ENCODE data around the gene RHOBTB3. TPM values are rescaled to one million over a fixed set of nuclear protein-coding genes. Genes with fewer than 3 reads are reported as not detected.

Gene RHOBTB3
- total and polyA plus RNA-seq, 4 donors, result 10.5 to 59.8 (median 39.8) TPM

GRCh38 chr5:95794070-95794516, 63.0 kb downstream of the RHOBTB3 start:
- TF ChIP-seq JUND (IDR thresholded peaks at IDR 0.05), result no peak
- TF ChIP-seq FOXA1 (IDR thresholded peaks at IDR 0.05), result no peak
- no peak for TF ChIP-seq RAD21 (IDR thresholded peaks at IDR 0.05)
- TF ChIP-seq TAF1 (conservative IDR thresholded peaks at IDR 0.05), result no peak
- no peak for TF ChIP-seq EGR1 (IDR thresholded peaks at IDR 0.05; ENCODE audit: low read depth in 2 of 2)
- TF ChIP-seq SP1 (IDR thresholded peaks at IDR 0.05), result no peak
- no peak for TF ChIP-seq GABPA (IDR thresholded peaks at IDR 0.05 in 1 of 2, conservative IDR thresholded peaks at IDR 0.05 in 1 of 2)
- no peak for TF ChIP-seq HNF4A (conservative IDR thresholded peaks at IDR 0.05)
- no peak for TF ChIP-seq RXRA (IDR thresholded peaks at IDR 0.05)
- TF ChIP-seq CTCF (IDR thresholded peaks at IDR 0.05; ENCODE audit: low read depth, low read length, missing input control), result no peak
- TF ChIP-seq YY1 (IDR thresholded peaks at IDR 0.05), result no peak
- TF ChIP-seq MAX (IDR thresholded peaks at IDR 0.05), result no peak
- no peak for TF ChIP-seq NR2F2 (IDR thresholded peaks at IDR 0.05)
- Histone ChIP-seq H3K4me3 (ENCODE audit: low read depth in 1 of 3, low read length in 3 of 3) (no peak overlapping the region), H3K36me3 (ENCODE audit: control insufficient read depth in 4 of 4, insufficient read depth in 3 of 4, low read depth in 1 of 4, low read length in 3 of 4) (peaks cover 0 to 11% (median 2%) of the 10 kb centered on the region in 4 donors), H3K4me1 (ENCODE audit: control insufficient read depth in 4 of 4, insufficient read depth in 4 of 4, low read length in 3 of 4) (peaks cover 0 to 6% (median 1%) of the 10 kb centered on the region in 4 donors), H3K9me3 (ENCODE audit: control insufficient read depth in 4 of 4, low read length in 3 of 4) (no peaks in the 10 kb centered on the region), H3K27me3 (ENCODE audit: control insufficient read depth in 4 of 4, insufficient read depth in 4 of 4, low read length in 3 of 4) (no peaks in the 10 kb centered on the region), H3K9ac (ENCODE audit: low read depth in 1 of 2, low read length in 2 of 2) (no peak overlapping the region), H3K27ac (ENCODE audit: low read depth in 1 of 2, low read length in 2 of 2) (no peak overlapping the region)
- WGBS, result 71% methylated on average over 3 of the region's 3 CpGs
- no peak for DNase-seq (ENCODE audit: low spot score)

- Histone ChIP-seq H3K36me3 (ENCODE audit: control insufficient read depth in 4 of 4, insufficient read depth in 3 of 4, low read depth in 1 of 4, low read length in 3 of 4) (peaks cover 0 to 11% (median 1%) of the 10 kb centered on the region in 4 donors), H3K4me3 (ENCODE audit: low read depth in 1 of 3, low read length in 3 of 3) (no peak overlapping the region), H3K9me3 (ENCODE audit: control insufficient read depth in 4 of 4, low read length in 3 of 4) (no peaks in the 10 kb centered on the region), H3K27ac (ENCODE audit: low read depth in 1 of 2, low read length in 2 of 2) (no peak overlapping the region), H3K9ac (ENCODE audit: low read depth in 1 of 2, low read length in 2 of 2) (no peak overlapping the region), H3K27me3 (ENCODE audit: control insufficient read depth in 4 of 4, insufficient read depth in 4 of 4, low read length in 3 of 4) (no peaks in the 10 kb centered on the region), H3K4me1 (ENCODE audit: control insufficient read depth in 4 of 4, insufficient read depth in 4 of 4, low read length in 3 of 4) (peaks cover 4 to 17% (median 14%) of the 10 kb centered on the region in 4 donors)
- TF ChIP-seq NR2F2 (IDR thresholded peaks at IDR 0.05), result no peak
- TF ChIP-seq GABPA (IDR thresholded peaks at IDR 0.05 in 1 of 2, conservative IDR thresholded peaks at IDR 0.05 in 1 of 2), result no peak
- TF ChIP-seq JUND (IDR thresholded peaks at IDR 0.05), result no peak
- TF ChIP-seq SP1 (IDR thresholded peaks at IDR 0.05), result no peak
- TF ChIP-seq ZBTB33 (IDR thresholded peaks at IDR 0.05), result no peak
- no peak for TF ChIP-seq HNF4G (IDR thresholded peaks at IDR 0.05)
- TF ChIP-seq, protein P1, sequence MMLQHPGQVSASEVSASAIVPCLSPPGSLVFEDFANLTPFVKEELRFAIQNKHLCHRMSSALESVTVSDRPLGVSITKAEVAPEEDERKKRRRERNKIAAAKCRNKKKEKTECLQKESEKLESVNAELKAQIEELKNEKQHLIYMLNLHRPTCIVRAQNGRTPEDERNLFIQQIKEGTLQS (IDR thresholded peaks at IDR 0.05), result no peak
- no peak for TF ChIP-seq MAX (IDR thresholded peaks at IDR 0.05)
- no peak for TF ChIP-seq TAF1 (conservative IDR thresholded peaks at IDR 0.05)
- 94% methylated on average over 3 of the region's 3 CpGs for WGBS
- no peak for DNase-seq (ENCODE audit: low spot score)
Observed at GRCh38 chr5:95797301-95797700, 66.2 kb downstream of the RHOBTB3 start.
